GM11168 (cell line): ENCODE results near the gene CSTPP1.
"Not testable (repeated sequence)": the region's sequence is repeated elsewhere in the genome, so short reads cannot be mapped to it uniquely, and the experiment has no call there.

Experiments used
- in situ Hi-C: fragments of 300-500 bp; cut with MboI; formaldehyde crosslinking; loops from one replicate; pipeline ENCODE4 v1.12.0; 2022; ENCODE audit warnings: low sequenced_read_pairs; ENCODE audit not compliant: unreplicated experiment

Gene CSTPP1

DNA sequence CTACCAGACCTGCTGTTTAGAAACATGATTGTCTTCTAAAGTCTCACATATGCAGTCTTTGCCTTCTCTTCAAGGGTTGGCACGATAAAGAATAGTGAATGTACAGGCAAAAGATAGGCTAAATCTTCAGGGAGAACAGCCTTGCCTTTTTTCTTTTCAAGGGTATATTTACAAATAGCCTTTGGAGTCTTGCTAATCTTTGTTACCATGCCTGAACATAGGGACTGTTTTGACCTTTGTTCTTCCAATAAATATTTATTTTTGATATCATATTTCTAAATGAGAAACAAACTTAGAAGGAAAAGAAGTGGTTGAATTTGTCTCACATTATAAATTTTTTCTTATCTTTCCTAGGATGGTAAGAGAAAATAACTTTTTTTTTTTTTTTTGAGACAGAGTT, 12.7 kb downstream of the CSTPP1 start:
- in situ Hi-C loops = no loop called here

GRCh38 chr11:46951864-46952263, 15.3 kb downstream of the CSTPP1 start:
- in situ Hi-C loops = no loop called here

GRCh38 chr11:46952553-46952952, 16.0 kb downstream of the CSTPP1 start:
- in situ Hi-C loops = no loop called here

DNA sequence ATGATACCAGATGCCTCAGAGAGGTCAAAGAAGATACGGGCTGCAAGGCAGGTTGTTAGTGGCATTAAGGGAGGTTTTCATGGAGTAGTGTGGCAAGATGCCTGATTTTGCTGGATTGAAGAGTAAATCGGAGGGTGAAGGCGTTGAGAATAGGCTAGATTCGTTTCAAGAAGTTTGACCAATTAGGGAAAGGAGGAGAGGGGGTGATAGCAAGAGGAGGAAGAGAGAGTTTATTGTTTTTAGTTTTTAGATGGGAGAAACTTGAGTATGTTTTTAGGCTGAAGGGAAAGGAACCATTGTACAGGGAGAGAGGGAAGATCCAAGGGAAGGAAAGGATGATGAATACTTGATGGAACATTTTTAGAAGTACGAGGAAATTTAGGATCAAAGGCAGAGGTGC, 16.5 kb downstream of the CSTPP1 start:
- in situ Hi-C loops = no loop called here

DNA sequence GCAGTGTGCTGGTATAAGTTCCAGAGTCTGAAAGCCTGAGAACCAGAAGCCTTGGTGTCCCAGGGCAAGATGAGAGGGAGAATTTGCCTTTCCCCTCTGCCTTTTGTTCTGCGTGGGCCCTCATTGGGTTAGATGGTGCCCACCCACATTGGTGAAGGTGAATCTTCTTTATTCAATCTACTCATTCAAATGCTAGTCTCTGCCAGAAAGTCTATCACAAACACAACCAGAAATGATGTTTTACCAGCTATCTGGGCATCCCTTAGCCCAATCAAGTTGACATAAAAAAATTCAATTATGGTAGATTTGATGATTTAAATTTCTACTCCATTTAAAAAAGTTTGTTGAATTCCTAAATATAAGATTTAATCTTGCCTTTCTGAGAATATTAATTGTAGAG, 22.2 kb downstream of the CSTPP1 start:
- in situ Hi-C loops = no loop called here

GRCh38 chr11:46961041-46961440, 24.5 kb downstream of the CSTPP1 start:
- in situ Hi-C loops = no loop called here

DNA sequence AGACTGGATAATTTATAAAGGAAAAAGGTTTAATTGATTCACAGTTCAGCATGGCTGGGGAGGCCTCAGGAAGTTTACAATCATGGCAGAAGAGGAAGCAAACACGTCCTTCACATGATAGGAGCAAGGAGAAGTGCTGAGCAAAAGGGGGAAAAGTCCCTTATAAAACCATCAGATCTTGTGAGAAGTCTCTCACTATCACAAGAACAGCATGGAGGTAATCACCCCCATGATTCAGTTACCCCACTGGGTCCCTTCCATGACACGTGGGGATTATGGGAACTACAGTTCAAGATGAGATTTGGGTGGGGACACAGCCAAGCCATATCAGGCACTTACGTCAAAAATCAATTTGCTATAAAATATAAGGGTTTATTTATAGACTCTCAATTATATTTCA, 25.3 kb downstream of the CSTPP1 start:
- in situ Hi-C loops = not testable (repeated sequence)

DNA sequence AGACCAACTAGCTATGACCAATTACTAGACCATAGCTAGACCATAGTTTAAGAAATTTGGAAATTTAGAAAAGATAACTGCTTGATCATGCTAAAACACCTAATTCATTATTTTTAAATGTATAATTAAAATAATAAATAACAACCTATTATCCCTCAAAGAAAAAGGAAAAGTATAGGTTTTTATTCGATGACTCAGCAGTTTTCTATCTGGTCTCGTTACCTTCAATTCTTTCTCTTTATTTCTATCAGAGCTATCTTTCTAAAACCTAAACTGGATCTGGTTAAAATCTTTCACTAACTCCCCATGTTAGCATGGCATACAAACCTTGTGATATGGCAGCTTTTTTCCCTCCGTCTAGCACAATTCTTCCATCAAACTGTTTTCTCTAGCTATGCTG, 27.3 kb downstream of the CSTPP1 start:
- in situ Hi-C loops = no loop called here

GRCh38 chr11:46966773-46967172, 30.2 kb downstream of the CSTPP1 start:
- in situ Hi-C loops = no loop called here

DNA sequence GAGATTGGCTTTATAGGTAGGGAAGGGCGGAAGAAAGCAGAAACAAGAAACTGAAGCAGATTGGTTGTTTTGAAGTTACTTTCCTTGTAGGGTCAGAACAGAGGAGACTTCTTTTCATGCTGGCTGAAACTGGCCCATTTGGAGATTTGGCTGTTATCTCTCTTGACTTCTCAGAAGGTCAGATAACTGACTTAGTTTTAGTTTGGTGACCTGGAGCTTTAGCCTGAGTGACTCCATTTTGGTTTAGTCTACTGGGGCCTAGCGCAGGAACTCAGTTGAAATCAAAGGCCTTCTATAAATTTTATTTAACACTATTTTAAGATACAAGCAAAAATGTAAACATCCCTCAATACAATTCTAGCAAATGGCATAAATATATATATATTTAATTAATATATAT, 31.4 kb downstream of the CSTPP1 start:
- in situ Hi-C loops = no loop called here

- in situ Hi-C loops = no loop called here
Observed at GRCh38 chr11:46969379-46969778, 32.8 kb downstream of the CSTPP1 start.

GRCh38 chr11:46970913-46971625, 34.5 kb downstream of the CSTPP1 start:
- in situ Hi-C loops = no loop called here

DNA sequence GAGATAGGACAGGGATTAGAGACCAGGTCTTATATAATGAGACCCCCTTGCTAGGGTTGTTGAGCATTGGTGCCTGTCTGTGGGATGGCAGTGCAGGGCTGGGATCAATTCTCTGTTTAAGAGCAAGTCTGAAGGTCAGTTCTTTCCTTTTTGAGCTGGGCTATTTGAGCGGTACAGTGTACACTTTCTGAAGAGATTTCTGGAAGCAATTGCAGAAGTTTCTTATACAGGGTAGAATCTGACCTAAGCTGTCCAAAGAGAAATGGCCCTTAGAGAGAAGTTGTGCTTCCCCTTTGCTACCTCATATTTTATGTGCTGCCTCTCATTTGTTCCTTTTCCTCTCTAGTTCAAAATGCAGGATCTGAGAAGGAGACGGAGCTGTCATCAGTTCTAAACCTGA, 35.8 kb downstream of the CSTPP1 start:
- in situ Hi-C loops = no loop called here

DNA sequence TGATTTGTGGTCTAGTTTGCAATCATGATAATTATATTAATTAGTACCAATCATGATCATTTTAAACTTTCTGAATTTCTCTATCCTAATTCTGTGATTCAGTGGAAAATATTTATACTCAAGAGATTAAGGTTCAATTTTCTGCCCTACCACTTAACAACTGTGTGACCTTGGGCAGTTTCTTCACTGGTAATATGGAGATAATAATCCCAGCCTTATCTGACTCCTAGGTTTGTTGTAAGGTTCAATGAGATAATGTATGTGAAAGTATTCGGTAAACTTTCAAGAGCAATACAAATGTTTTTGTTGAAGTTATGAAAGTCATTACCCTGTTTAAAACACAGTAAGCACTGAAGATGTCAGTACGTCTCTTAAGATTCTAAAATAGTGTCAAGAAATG, 36.3 kb downstream of the CSTPP1 start:
- in situ Hi-C loops = no loop called here

DNA sequence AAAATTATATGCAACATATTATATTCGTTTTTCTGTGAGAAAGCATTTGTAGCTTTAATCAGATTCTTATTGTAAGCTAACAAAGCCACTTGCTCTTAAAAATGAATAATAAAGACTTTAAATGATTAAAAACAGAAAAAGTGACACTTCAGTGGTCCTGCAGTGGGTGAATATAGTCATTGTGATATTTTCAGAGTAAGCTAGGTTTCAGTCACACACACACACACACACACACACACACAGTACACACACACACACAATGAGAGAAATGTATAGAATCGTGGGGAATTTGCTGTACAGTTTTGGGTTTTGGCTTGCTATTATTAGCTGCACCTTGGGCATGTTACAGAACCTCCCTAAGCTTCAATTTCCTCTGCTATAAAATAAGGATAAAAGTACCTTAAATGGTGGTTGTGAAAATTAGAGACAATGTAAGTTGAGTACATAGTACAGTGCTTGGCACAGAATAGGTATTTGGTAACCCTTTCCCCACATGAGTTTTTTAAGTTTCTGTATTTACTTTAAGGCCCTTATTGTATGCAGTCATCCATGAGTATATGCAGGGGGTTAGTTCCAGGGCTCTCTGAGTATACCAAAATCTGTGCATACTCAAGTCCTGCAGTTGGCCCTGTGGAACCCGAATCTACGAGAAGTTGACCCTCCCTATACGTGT, 39.8 kb downstream of the CSTPP1 start:
- in situ Hi-C loops = no loop called here

DNA sequence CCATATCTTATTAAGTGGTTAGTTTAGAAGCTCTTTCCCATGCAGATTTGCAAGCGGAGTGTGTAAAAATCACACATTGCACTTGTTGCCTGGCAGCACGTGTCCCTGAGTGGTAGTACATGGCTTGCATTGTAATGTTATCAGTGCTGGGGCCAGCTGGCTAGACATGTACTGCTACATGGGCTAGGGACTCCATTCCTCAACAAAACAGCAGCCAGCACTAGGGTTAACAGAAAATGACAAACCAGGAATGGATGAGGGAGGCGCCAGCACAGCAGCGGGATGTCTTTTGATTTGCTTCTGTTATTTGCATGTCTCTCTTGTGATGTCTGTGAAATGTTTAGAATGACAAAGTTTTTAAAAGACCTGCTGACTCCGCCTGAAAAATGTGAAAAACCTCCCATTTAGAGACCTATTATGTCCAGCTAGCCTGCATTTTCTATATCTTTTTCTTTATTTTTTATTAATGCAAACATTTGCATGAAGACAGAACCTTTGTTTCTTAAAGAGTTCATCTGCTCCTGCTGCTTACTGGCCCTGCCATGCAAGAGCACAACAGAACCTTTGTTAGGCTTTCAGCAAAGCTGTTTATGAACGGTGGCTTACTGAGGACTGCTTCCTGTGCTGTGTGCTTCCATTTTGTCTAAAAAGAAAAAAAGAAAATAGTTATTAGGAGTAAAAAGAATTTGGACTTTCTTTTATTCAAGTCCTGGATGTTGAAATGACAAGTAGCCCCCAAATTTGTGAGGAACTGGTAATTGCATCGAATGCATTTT, 40.7 kb downstream of the CSTPP1 start:
- in situ Hi-C loops = no loop called here

DNA sequence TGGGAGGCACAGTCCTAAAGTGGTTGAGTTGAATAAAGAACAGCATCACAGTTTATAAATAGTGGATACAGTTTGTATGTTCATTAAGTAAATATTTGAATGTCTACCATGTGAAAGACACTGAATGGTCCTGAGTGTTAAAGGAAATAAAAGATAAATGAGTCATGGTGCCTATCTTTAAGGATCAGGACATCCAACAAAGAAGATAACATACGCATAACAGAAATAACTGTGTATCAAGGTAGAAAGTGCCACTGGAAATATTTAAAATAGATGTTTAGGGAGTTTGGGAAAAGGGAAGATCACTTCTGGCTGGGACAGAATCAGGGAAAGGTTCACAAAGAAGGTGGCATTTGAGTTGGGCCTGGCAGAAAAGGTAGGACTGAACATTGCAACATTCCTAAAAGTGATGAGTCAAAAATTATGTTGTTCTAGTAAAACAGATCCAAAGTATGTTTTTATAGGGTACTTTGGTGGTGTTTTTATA, 41.5 kb downstream of the CSTPP1 start:
- in situ Hi-C loops = no loop called here

GRCh38 chr11:46979358-46979757, 42.8 kb downstream of the CSTPP1 start:
- in situ Hi-C loops = no loop called here

DNA sequence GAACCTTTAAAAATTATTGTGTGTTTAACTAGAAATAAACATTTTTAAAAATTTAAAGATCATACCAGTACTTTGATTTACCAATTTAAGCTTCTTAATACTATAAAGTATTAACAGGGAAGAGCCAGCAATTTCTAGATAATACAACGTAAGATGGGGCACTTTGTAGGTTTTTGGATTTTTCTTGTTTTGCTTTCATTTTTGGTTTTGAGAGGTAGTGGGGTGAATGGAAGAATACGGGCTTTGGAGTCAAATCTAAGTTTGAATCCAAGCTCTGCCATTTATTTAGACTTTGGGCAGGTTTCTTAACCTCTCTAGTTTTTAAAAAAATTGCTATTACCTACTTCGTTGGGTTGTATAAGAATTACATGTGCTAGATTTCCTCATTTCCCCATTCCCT, 44.9 kb downstream of the CSTPP1 start:
- in situ Hi-C loops = no loop called here

- in situ Hi-C loops = no loop called here
Observed at GRCh38 chr11:46982797-46983452, 46.4 kb downstream of the CSTPP1 start.

DNA sequence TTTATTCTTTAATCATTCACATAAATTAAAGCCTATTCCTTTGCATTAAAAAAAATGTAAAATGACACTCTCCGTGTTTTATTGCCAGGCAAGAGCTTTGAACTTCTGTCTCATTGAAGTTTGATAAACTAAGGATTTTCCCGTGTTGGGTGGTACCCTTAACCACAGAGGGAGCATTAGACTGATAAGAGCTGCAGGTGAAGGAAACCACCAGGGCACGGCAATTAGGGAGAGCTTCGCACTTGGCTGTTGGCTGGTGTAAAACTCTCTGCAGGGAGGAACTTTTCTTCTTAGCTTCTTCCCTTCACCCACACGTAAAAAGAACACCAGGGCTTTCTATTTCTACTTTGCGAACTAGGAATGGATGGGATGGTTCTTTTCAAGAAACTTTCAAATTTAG, 47.0 kb downstream of the CSTPP1 start:
- in situ Hi-C loops = no loop called here
